WTC11 (cell line): Measurements from ENCODE around the gene ANGEL1. TPM values are rescaled to one million over a fixed set of nuclear protein-coding genes. Genes with fewer than 3 reads are reported as not detected.
A peak's percentile ranks its signal among the peaks of the same experiment; 100 is the strongest.

Source experiments
- ATAC-seq: fragments of 200-7000 bp; cut with Tn5 transposase; 2 replicates; pipeline ENCODE4 v1.10.0; 2021; ENCODE audit warnings: mild to moderate bottlenecking, moderate library complexity
- Bru-seq: library from RNA; stranded (reverse); fragments of 400-500 nt; gene quantifications from one replicate; lab custom pipeline; 2021; lab: Mats Ljungman, UMichigan
- CTCF ChIA-PET: fragments of 300-600 bp; sonication (Branson Sonifier 250); formaldehyde crosslinking; loops from one replicate; lab custom pipeline; 2021; ENCODE audit warnings: antibody characterized with exemption; lab: Charles Lee
- POLR2A ChIA-PET: fragments of 350-600 bp; sonication (Branson Sonifier 250); formaldehyde crosslinking; loops from one replicate; lab custom pipeline; 2021; ENCODE audit warnings: antibody characterized with exemption; lab: Charles Lee
- DNase-seq: peaks from one replicate; pipeline ENCODE4 v3.0.0; 2021; ENCODE audit warnings: low spot score
- H3K27ac Mint-ChIP-seq: 2 replicates; pipeline ENCODE4 v1.8.0; 2021; ENCODE audit warnings: mixed read lengths
- H3K27me3 Mint-ChIP-seq: 2 replicates; pipeline ENCODE4 v1.8.0; 2021; ENCODE audit warnings: low read depth, mild to moderate bottlenecking, moderate library complexity, mixed read lengths
- H3K36me3 Mint-ChIP-seq: 2 replicates; pipeline ENCODE4 v1.8.0; 2021; ENCODE audit warnings: mixed read lengths
- H3K4me1 Mint-ChIP-seq: 2 replicates; pipeline ENCODE4 v1.8.0; 2022; ENCODE audit warnings: mixed read lengths
- H3K4me3 Mint-ChIP-seq: 2 replicates; pipeline ENCODE4 v1.8.0; 2021; ENCODE audit warnings: mild to moderate bottlenecking, moderate library complexity, mixed read lengths
- H3K9me3 Mint-ChIP-seq: 2 replicates; pipeline ENCODE4 v1.8.0; 2021; ENCODE audit warnings: mixed read lengths
- CBFB ChIP-seq: sonication (generic); formaldehyde crosslinking; IDR thresholded peaks from 2 replicates; pipeline ENCODE4 v1.8.1; 2022; ENCODE audit warnings: mild to moderate bottlenecking, low read depth, missing genetic modification reagents
- ETV6 ChIP-seq: sonication (generic); formaldehyde crosslinking; IDR thresholded peaks from 2 replicates; pipeline ENCODE4 v1.8.1; 2022; ENCODE audit warnings: mild to moderate bottlenecking, missing genetic modification reagents
- FOXK1 ChIP-seq: sonication (generic); formaldehyde crosslinking; IDR thresholded peaks from 2 replicates; pipeline ENCODE4 v1.8.0; 2022; ENCODE audit warnings: mild to moderate bottlenecking, moderate library complexity, missing genetic modification reagents
- FOXP1 ChIP-seq: sonication (generic); formaldehyde crosslinking; IDR thresholded peaks from 2 replicates; pipeline ENCODE4 v1.8.0; 2022; ENCODE audit warnings: missing genetic modification reagents, mild to moderate bottlenecking, moderate library complexity, borderline replicate concordance
- GABPB1 ChIP-seq: sonication (generic); formaldehyde crosslinking; IDR thresholded peaks from 2 replicates; pipeline ENCODE4 v1.8.1; 2023; ENCODE audit warnings: mild to moderate bottlenecking, missing genetic modification reagents
- IRF2 ChIP-seq: sonication (generic); formaldehyde crosslinking; IDR thresholded peaks from 2 replicates; pipeline ENCODE4 v1.8.0; 2022; ENCODE audit warnings: low read depth, missing genetic modification reagents, borderline replicate concordance
- JUN ChIP-seq: sonication (generic); formaldehyde crosslinking; IDR thresholded peaks from 2 replicates; pipeline ENCODE4 v1.8.0; 2023; ENCODE audit warnings: mild to moderate bottlenecking, missing genetic modification reagents
- KAT7 ChIP-seq: sonication (generic); formaldehyde crosslinking; IDR thresholded peaks from 2 replicates; pipeline ENCODE4 v1.8.1; 2023; ENCODE audit warnings: missing genetic modification reagents, mild to moderate bottlenecking, borderline replicate concordance
- NFE2L1 ChIP-seq: sonication (generic); formaldehyde crosslinking; IDR thresholded peaks from 2 replicates; pipeline ENCODE4 v1.8.1; 2023; ENCODE audit warnings: missing genetic modification reagents
- NR3C1 ChIP-seq: sonication (generic); formaldehyde crosslinking; conservative IDR thresholded peaks from 2 replicates; pipeline ENCODE4 v1.8.1; 2023; ENCODE audit warnings: low read depth, mild to moderate bottlenecking, missing genetic modification reagents
- SP1 ChIP-seq: sonication (generic); formaldehyde crosslinking; conservative IDR thresholded peaks from 2 replicates; pipeline ENCODE4 v1.8.1; 2022; ENCODE audit warnings: missing genetic modification reagents
- TCF7 ChIP-seq: sonication (generic); formaldehyde crosslinking; IDR thresholded peaks from 2 replicates; pipeline ENCODE4 v1.8.0; 2022; ENCODE audit warnings: mild to moderate bottlenecking, low read depth, missing genetic modification reagents, moderate library complexity
- ZBTB21 ChIP-seq: sonication (generic); formaldehyde crosslinking; IDR thresholded peaks from 2 replicates; pipeline ENCODE4 v1.8.1; 2023; ENCODE audit warnings: mild to moderate bottlenecking, missing genetic modification reagents, borderline replicate concordance
- ZNF121 ChIP-seq: sonication (generic); formaldehyde crosslinking; IDR thresholded peaks from 2 replicates; pipeline ENCODE4 v1.8.0; 2023; ENCODE audit warnings: missing genetic modification reagents
- ZNF317 ChIP-seq: sonication (generic); formaldehyde crosslinking; IDR thresholded peaks from 2 replicates; pipeline ENCODE4 v1.8.1; 2023; ENCODE audit warnings: low read depth, mild to moderate bottlenecking, moderate library complexity, missing genetic modification reagents, borderline replicate concordance
- long read RNA-seq, 3 experiments: library from RNA in 1 of 3; library from capped mRNA in 1 of 3; library from polyadenylated mRNA in 1 of 3; unstranded in 2 of 3; stranded (forward) in 1 of 3; transcript quantifications; one replicate each; pipeline ENCODE4 v2.0.0, GENCODE V29; 2021
- total RNA-seq: library from RNA; stranded (reverse); gene quantifications from 3 replicates; pipeline ENCODE4 v1.2.3, GENCODE V29; 2021
- TF ChIP-seq, protein P1 (sequence below): sonication (generic); formaldehyde crosslinking; IDR thresholded peaks from 2 replicates; pipeline ENCODE4 v1.8.1; 2023; ENCODE audit warnings: mild to moderate bottlenecking, missing genetic modification reagents, moderate library complexity
- TF ChIP-seq, protein P2 (sequence below): sonication (generic); formaldehyde crosslinking; IDR thresholded peaks from 2 replicates; pipeline ENCODE4 v1.8.1; 2022; ENCODE audit warnings: mild to moderate bottlenecking, moderate library complexity, missing genetic modification reagents
- TF ChIP-seq, protein P3 (sequence below): sonication (generic); formaldehyde crosslinking; IDR thresholded peaks from 2 replicates; pipeline ENCODE4 v1.8.0; 2022; ENCODE audit warnings: mild to moderate bottlenecking, missing genetic modification reagents
- TF ChIP-seq, protein P4 (sequence below): sonication (generic); formaldehyde crosslinking; IDR thresholded peaks from 2 replicates; pipeline ENCODE4 v1.8.0; 2022; ENCODE audit warnings: mild to moderate bottlenecking, missing genetic modification reagents
- TF ChIP-seq, protein P5 (sequence below): sonication (generic); formaldehyde crosslinking; IDR thresholded peaks from 2 replicates; pipeline ENCODE4 v1.8.0; 2023; ENCODE audit warnings: missing genetic modification reagents, mild to moderate bottlenecking, borderline replicate concordance
- TF ChIP-seq, protein P6 (sequence below): sonication (generic); formaldehyde crosslinking; IDR thresholded peaks from 2 replicates; pipeline ENCODE4 v1.8.0; 2022; ENCODE audit warnings: mild to moderate bottlenecking, missing genetic modification reagents

Gene ANGEL1, protein sequence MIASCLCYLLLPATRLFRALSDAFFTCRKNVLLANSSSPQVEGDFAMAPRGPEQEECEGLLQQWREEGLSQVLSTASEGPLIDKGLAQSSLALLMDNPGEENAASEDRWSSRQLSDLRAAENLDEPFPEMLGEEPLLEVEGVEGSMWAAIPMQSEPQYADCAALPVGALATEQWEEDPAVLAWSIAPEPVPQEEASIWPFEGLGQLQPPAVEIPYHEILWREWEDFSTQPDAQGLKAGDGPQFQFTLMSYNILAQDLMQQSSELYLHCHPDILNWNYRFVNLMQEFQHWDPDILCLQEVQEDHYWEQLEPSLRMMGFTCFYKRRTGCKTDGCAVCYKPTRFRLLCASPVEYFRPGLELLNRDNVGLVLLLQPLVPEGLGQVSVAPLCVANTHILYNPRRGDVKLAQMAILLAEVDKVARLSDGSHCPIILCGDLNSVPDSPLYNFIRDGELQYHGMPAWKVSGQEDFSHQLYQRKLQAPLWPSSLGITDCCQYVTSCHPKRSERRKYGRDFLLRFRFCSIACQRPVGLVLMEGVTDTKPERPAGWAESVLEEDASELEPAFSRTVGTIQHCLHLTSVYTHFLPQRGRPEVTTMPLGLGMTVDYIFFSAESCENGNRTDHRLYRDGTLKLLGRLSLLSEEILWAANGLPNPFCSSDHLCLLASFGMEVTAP
- total RNA-seq (25.7 to 29.7 TPM (median 25.8 TPM) in 3 replicates), Bru-seq, nascent RNA (percentile 79 among the genes with signal in this experiment)
- long read RNA-seq, experiment 1, full-length matches to known transcripts = 59 of 105 reads
- long read RNA-seq, experiment 1, partial matches to known transcripts = 9 of 105 reads
- long read RNA-seq, experiment 1, other reads (novel, unspliced or antisense) = 37 of 105 reads
- long read RNA-seq, experiment 2, full-length matches to known transcripts = 4 of 18 reads
- long read RNA-seq, experiment 2, partial matches to known transcripts = 3 of 18 reads
- long read RNA-seq, experiment 2, other reads (novel, unspliced or antisense) = 11 of 18 reads
- long read RNA-seq, experiment 3, partial matches to known transcripts = 1 of 2 reads
- long read RNA-seq, experiment 3, other reads (novel, unspliced or antisense) = 1 of 2 reads

DNA sequence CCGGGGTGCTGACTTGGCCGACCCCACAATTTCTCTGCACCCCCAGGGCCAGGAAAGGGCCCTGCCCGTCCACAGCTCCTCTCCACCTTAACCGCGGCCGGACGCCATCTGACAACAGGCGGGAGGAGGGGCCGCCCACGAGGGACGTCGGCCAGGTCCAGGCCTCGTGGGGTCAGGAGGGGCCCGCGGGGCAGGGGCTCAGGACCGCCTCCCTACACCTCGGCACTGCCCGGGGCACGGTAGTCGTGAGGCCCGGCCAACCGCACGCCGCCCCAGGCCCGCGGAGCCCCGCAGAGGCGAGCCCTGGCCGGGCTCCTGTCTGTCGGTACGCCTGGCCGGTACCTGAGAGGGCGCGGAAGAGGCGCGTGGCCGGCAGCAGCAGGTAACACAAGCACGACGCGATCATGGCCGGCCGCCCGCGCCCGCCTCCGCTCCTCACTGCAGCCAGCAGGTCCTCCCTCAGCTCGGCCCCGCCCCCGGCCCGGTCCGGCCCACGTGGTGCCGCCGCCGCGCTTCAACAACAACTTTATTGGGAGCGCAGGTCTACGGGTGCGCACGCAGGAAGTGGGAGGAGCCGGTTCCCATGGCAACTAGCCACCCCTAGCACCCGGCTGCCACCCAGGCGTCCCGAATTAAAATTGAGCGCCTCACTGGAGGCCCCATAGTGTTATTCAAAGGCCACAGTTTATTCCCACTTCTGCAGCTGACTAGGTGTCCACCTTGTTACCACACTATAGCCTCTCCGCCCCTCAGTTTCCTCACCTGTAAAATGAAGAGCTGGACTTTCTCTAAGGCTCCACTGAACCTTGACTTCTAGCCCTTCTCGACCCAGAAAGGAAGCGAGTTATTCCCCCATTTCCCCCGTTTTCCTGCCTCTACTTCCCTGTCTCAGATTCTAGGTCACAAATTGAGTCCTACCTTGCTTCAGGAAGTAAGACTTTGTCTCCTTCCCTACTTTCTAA, at the start of gene ANGEL1:
ANGEL1 (minus strand) TSS at position 461 of the 962 bp plus-strand sequence; CDS start at position 406, 55 bp downstream.
- Mint-ChIP-seq H3K27me3 (peaks cover 3% of the 10 kb centered on the region; the same call in 1 of the 2 replicates), H3K4me1 (peaks cover 16% of the 10 kb centered on the region), H3K36me3 (peaks cover 11% of the 10 kb centered on the region), H3K27ac (peak within 1 kb of the TSS; percentile 55), H3K9me3 (no peaks in the 10 kb centered on the region), H3K4me3 (peak within 1 kb of the TSS; percentile 92)
- ATAC-seq (peak; percentile 94), DNase-seq (peak; percentile 96)
- CTCF ChIA-PET = interaction anchor here (0.5 to 2.8 kb wide), 7 partner anchors 11 to 297 kb away, joined by 3 to 24 read pairs (median 5); no protein-coding TSS in a partner anchor
- POLR2A ChIA-PET = no interaction called here
- TF ChIP-seq ETV6 (CRISPR knock-in tag) (peak; percentile 88), SP1 (CRISPR knock-in tag) (peak; percentile 100), TCF7 (no peak), JUN (CRISPR knock-in tag) (peak; percentile 71; the same call in 1 of the 2 replicates), FOXK1 (CRISPR knock-in tag) (peak; percentile 94), IRF2 (CRISPR knock-in tag) (no peak), NFE2L1 (CRISPR knock-in tag) (no peak; the same call in 1 of the 2 replicates), CBFB (peak; percentile 95), FOXP1 (peak; percentile 81), GABPB1 (peak; percentile 64; the same call in 1 of the 2 replicates), KAT7 (CRISPR knock-in tag) (peak; percentile 89; the same call in 1 of the 2 replicates), ZNF121 (CRISPR knock-in tag) (no peak), NR3C1 (CRISPR knock-in tag) (peak; percentile 67; the same call in 1 of the 2 replicates), ZNF317 (CRISPR knock-in tag) (peak; percentile 42; the same call in 1 of the 2 replicates), ZBTB21 (CRISPR knock-in tag) (peak; percentile 89; the same call in 1 of the 2 replicates)
- TF ChIP-seq, protein P1, sequence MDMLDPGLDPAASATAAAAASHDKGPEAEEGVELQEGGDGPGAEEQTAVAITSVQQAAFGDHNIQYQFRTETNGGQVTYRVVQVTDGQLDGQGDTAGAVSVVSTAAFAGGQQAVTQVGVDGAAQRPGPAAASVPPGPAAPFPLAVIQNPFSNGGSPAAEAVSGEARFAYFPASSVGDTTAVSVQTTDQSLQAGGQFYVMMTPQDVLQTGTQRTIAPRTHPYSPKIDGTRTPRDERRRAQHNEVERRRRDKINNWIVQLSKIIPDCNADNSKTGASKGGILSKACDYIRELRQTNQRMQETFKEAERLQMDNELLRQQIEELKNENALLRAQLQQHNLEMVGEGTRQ (CRISPR knock-in tag) = peak; percentile 97
- TF ChIP-seq, protein P2, sequence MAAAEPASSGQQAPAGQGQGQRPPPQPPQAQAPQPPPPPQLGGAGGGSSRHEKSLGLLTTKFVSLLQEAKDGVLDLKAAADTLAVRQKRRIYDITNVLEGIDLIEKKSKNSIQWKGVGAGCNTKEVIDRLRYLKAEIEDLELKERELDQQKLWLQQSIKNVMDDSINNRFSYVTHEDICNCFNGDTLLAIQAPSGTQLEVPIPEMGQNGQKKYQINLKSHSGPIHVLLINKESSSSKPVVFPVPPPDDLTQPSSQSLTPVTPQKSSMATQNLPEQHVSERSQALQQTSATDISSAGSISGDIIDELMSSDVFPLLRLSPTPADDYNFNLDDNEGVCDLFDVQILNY (CRISPR knock-in tag) = peak; percentile 80; the same call in 1 of the 2 replicates
- TF ChIP-seq, protein P3, sequence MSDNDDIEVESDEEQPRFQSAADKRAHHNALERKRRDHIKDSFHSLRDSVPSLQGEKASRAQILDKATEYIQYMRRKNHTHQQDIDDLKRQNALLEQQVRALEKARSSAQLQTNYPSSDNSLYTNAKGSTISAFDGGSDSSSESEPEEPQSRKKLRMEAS (CRISPR knock-in tag) = peak; percentile 98
- TF ChIP-seq, protein P4, sequence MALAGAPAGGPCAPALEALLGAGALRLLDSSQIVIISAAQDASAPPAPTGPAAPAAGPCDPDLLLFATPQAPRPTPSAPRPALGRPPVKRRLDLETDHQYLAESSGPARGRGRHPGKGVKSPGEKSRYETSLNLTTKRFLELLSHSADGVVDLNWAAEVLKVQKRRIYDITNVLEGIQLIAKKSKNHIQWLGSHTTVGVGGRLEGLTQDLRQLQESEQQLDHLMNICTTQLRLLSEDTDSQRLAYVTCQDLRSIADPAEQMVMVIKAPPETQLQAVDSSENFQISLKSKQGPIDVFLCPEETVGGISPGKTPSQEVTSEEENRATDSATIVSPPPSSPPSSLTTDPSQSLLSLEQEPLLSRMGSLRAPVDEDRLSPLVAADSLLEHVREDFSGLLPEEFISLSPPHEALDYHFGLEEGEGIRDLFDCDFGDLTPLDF (CRISPR knock-in tag) = 0 out of 2 replicates have a peak, but pooled peaks have one; percentile 29
- TF ChIP-seq, protein P5, sequence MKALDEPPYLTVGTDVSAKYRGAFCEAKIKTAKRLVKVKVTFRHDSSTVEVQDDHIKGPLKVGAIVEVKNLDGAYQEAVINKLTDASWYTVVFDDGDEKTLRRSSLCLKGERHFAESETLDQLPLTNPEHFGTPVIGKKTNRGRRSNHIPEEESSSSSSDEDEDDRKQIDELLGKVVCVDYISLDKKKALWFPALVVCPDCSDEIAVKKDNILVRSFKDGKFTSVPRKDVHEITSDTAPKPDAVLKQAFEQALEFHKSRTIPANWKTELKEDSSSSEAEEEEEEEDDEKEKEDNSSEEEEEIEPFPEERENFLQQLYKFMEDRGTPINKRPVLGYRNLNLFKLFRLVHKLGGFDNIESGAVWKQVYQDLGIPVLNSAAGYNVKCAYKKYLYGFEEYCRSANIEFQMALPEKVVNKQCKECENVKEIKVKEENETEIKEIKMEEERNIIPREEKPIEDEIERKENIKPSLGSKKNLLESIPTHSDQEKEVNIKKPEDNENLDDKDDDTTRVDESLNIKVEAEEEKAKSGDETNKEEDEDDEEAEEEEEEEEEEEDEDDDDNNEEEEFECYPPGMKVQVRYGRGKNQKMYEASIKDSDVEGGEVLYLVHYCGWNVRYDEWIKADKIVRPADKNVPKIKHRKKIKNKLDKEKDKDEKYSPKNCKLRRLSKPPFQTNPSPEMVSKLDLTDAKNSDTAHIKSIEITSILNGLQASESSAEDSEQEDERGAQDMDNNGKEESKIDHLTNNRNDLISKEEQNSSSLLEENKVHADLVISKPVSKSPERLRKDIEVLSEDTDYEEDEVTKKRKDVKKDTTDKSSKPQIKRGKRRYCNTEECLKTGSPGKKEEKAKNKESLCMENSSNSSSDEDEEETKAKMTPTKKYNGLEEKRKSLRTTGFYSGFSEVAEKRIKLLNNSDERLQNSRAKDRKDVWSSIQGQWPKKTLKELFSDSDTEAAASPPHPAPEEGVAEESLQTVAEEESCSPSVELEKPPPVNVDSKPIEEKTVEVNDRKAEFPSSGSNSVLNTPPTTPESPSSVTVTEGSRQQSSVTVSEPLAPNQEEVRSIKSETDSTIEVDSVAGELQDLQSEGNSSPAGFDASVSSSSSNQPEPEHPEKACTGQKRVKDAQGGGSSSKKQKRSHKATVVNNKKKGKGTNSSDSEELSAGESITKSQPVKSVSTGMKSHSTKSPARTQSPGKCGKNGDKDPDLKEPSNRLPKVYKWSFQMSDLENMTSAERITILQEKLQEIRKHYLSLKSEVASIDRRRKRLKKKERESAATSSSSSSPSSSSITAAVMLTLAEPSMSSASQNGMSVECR (CRISPR knock-in tag) = peak; percentile 66; the same call in 1 of the 2 replicates
- TF ChIP-seq, protein P6, sequence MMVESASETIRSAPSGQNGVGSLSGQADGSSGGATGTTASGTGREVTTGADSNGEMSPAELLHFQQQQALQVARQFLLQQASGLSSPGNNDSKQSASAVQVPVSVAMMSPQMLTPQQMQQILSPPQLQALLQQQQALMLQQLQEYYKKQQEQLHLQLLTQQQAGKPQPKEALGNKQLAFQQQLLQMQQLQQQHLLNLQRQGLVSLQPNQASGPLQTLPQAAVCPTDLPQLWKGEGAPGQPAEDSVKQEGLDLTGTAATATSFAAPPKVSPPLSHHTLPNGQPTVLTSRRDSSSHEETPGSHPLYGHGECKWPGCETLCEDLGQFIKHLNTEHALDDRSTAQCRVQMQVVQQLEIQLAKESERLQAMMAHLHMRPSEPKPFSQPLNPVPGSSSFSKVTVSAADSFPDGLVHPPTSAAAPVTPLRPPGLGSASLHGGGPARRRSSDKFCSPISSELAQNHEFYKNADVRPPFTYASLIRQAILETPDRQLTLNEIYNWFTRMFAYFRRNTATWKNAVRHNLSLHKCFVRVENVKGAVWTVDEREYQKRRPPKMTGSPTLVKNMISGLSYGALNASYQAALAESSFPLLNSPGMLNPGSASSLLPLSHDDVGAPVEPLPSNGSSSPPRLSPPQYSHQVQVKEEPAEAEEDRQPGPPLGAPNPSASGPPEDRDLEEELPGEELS (CRISPR knock-in tag) = peak; percentile 89
